Hindlimb muscle (tissue), 1 donor: ENCODE measurements around the gene CEP76. TPM values are rescaled to one million over a fixed set of nuclear protein-coding genes. Genes with fewer than 3 reads are reported as not detected.

ENCODE experiments used
- DNase-seq: peaks from one replicate; pipeline ENCODE4 v3.0.0-alpha.2; 2013
- polyA plus RNA-seq: library from polyadenylated mRNA; unstranded; fragments of 120-200 nt; gene quantifications from one replicate; pipeline ENCODE4 v1.2.1, GENCODE V29; 2013; ENCODE audit not compliant: insufficient read length

The CEP76 gene, protein sequence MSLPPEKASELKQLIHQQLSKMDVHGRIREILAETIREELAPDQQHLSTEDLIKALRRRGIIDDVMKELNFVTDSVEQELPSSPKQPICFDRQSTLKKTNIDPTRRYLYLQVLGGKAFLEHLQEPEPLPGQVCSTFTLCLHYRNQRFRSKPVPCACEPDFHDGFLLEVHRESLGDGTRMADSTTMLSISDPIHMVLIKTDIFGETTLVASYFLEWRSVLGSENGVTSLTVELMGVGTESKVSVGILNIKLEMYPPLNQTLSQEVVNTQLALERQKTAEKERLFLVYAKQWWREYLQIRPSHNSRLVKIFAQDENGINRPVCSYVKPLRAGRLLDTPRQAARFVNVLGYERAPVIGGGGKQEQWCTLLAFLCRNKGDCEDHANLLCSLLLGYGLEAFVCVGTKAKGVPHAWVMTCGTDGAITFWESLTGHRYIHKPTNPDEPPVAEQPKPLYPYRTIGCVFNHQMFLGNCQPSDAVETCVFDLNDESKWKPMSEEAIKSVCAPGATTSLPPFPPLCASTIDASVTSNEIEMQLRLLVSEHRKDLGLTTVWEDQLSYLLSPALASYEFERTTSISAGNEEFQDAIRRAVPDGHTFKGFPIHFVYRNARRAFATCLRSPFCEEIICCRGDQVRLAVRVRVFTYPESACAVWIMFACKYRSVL
- polyA plus RNA-seq, result 7.3 TPM

DNA sequence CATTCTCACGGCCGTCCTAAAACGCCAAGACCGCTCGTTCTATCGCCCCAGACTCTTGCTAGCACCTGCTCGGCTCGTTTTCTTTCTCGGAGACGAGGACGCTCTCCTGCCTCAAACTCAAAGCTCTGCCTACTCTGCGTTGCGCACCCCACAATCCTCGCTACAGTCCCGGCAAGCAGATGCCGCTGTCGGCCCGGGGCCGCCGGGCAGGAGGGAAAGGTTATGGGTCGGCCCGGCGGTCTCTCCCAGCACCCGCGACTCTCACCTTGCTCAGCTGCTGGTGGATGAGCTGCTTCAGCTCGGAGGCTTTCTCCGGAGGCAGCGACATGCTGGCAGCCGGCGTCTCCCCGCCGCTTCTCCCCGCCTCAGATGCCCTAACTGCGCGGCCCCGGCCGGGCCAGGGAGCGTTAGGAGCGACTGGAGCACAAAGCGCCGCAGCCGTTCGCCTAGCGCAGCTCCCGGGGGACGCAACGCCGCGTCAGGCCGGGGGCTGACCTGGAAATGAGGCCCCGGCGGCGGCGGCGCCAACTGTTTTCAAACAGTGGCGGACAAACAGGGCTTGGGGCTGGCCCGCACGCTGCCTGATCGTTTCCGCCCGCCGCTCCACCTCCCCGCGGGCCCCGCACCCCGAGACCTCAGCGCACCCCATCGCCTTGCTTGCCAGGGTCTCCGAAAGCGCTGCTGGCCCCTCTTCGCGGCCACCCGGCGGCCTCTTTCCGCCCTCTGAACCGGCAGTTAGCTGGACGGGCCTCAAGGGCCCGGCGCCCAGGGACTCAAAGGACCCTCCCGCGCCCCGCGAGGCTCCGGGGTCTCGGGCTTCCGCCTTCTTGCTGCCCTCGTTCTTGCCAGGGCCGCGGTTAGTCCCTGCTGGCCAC is at the start of gene CEP76, which contains the start of gene PSMG2:
TSS of gene CEP76 (minus strand) at position 503 of the 875 bp plus-strand sequence. CDS start at position 328, 175 bp downstream.
TSS of gene PSMG2 (plus strand) at position 822 of the 875 bp plus-strand sequence. CDS start 66 bp downstream, outside the sequence.
- DNase-seq, result peak; percentile 93

DNA sequence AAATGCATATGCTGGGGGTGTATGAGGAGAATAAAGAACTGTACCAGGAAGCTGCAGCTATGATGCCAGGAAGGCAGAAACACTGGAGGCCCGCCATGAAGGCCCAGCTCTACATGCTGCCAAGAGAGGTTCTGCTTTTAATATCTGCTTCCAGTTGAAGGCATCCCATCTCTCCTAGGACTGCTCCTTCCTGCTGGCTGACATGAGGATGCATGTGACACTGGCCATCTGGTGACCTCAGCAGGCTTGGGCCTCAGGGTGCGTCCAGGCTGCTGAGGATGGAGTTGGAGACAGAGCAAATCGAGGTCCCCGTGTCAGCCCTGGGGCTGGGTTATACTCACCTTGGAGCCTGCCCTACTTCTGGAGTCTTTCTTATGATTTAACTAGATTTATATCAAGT is 49.4 kb upstream of the CEP76 start:
- DNase-seq, result no peak

DNA sequence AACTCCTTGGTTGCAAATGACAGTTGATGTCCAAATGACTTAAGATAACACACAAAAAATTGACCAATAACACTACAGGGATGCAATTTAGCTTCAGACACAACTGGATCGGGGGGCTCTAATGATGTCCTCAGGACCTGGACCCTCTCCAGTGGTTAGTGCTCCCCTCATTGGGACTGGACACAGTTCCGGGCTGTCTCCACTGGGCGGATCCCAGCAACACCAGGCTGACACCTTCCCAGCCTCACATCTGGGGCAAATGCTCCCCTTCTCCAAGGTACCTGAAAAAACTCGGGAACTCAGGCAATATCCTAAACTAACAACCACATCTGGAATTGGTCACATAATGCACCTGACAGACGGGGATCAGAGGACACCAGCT is 49.0 kb upstream of the CEP76 start:
- DNase-seq, result no peak

DNA sequence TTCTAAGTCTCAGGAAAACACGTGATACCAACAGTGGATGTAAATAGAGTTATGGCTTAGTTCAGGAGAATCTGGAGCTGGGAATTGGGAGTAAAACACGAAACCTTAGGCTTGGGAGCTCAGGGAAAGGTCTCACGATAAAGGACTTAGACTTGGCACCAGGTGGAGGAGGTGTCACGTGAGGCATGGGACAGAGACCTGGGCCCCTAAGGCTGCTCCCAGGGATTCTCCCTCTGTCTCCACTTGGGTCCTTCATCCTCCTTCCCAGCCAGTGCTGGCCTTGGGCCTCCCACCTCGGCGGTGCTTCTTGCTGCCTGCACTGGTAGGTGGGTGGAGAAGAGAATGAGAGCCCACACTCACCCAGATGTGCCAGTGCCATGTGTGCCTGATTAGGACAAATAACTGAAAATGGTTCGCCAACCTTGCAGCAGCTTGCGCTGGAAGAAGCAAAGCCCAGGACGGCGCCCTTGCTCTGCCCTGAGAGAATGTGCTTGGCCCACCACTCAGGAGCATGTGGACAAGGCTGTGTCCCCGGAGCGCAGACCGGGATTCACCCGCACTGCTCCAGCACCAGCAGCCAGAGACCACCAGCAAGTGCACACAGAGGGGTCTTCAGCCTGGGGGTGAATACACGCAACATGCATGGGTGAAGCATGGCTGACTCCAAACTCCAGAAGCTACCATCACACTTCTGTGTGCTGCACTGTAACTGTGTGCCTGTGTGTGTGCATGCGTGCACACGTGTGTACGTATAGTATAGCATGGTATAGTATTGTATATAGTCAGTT is 48.4 kb upstream of the CEP76 start:
- no peak for DNase-seq

DNA sequence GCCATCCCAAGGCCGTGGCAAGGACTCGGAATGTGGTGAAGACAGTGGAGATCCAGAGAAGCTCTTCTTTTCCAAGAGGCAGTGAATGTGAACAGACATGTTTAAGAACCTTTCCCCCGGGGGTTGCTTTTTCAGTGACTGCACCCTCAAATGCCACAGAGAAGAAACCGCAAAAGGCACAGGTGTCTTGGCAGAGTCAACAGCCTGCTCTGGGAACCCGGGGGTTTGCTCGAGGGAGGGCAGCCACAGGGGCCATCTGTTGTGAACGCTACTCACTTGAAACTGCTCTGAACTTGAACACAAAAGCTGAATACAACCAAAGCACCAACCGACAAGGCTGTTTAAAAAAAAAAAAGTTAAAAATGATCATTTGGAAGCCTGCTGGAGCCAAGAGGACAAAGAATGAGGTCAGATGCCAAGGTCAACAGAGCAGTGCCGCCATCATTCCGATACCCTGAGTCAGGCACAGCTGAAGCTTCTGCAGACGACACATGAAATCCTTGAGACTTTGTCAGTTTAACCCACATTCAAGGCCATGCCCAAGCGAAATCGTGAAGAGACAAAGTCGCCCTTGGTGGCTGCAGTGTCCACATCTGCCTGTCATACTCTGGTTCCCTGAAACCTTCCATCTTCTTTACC is 47.7 kb upstream of the CEP76 start:
- DNase-seq, result no peak

DNA sequence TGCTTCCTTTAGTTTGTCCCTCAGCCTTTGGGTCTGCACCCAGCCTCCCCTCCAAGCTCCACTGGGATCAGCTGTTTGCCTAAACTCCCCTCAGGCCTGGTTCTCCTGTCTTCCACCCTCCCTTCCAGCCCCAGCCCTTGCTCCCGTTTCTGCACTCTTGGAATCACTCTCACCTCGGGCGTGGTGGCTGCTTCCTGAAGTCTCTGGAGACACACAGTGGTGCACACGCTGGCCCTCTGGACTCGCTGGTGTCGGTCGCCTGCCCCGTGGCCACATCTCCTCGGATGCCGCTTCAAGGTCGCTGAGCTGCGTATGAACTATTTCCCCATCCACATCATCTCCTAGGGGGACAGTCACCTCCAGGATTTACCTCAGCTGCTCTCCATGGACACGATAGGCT is 46.6 kb upstream of the CEP76 start:
- DNase-seq, result no peak

DNA sequence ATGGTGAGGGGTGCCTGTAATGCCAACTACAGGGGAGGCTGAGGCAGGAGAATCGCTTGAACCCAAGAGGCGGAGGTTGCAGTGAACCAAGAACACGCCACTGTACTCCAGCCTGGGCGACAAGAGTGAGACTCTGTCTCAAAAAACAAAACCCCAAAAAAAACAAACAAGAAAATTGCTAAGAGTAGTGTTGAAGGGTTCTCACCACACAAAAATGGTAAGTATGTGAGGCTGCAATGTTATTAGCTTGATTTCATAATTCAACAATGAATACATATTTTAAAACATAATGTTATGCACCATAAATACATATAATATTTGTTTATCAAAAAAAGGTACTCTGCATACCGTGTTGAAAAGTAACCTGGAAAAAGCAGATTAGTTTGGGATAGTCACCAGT is 46.1 kb upstream of the CEP76 start:
- DNase-seq, result no peak

DNA sequence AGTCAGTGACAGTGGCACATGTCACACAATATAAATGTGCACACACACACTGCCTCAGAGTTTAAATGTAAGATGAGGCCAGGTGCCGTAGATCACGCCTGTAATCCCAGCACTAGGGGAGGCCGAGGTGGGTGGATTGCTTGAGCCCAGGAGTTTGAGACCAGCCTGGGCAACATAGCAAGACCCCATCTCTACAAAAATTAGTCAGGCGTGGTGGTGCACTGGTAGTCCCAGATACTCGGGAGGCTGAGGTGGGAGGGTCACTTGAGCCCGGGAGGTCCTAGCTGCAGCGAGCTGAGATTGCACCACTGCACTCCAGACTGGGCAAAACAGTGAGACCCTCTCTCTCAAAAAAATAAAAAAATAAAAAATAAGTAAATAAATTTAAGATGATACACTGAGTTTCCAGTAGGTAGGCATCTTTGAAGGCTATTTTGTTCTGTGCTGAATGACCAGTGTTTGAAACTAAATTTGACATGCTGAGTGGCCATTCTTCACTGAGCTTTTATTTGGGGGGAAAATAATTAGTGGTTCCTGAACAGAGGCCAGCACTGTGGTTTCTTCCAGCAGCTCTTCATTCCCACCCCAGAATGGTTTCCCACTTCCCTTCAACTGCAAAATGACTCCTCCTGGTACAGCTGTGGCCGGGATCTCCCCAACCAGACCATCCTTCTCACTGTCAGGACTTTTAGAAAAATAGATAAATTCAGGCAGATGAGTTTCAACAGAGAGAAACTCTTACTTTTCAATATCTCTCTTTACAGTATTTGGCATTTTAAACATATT is 45.2 kb upstream of the CEP76 start:
- no peak for DNase-seq

DNA sequence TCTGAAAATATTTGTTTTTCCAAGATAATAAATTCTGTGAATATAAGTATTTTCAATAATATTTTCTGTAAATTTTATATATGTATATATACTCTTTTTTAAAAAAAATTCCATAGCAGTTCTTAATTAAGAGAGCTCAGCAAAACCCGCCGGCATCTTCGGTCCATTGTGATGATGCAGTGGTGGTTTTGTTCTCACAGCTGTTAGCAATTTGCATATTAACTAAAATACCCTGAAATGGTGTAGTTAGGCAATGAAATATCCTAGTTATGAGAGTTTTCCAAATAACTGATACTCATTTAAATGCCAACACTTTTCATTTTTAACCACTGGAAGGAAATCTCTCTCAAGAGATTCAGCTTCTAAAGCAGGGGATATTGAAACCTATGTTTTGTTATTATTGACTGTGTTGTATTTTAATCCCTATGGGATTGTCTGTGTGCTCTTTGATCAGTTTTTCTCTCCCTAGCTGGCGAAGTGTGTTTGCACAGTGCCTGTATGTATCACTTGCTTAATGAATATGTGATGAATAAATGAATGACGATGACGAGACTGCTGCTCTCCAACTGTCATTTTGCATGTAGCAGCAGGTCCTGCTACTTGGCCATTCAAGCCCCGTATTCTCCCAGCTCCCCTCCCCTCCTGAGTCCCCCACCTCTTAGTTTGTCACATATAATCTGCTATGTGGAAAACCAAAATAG is 42.7 kb upstream of the CEP76 start:
- no peak for DNase-seq

DNA sequence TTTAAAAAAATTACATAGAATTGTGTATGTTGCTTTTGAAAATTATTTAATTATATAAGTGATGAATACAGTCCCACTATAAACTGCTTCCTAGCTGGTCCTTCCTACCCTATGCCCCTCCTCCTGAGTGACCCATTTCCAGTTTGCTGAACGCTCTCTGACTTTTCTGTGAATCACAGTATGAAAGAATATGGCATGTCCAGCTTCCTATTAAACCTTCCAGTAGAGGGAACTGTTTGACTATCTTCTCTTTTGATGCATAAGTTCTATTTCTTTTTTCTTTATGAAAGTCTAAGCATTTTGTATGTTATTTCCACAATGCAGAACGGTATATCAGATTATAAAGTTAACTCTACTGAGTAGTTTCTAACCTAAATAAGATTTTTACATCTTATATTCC is 41.6 kb upstream of the CEP76 start:
- DNase-seq, result peak; percentile 18

DNA sequence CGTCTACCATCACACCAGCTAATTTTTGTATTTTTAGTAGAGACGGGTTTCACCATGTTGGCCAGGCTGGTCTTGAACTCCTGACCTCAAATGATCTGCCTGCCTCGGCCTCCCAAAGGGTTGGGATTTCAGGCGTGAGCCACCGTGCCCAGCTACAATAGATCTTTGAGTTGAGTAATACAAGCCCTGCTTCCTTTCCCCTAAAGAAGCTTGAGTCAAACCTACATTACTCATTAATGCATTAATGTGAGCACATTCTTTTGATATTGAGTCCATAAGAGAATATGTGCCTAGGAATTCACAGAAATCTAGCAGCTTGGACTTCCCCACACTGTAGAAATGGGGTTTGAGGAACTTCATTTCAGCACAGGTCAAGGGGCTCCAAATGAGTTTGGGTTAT is 39.9 kb upstream of the CEP76 start:
- no peak for DNase-seq

DNA sequence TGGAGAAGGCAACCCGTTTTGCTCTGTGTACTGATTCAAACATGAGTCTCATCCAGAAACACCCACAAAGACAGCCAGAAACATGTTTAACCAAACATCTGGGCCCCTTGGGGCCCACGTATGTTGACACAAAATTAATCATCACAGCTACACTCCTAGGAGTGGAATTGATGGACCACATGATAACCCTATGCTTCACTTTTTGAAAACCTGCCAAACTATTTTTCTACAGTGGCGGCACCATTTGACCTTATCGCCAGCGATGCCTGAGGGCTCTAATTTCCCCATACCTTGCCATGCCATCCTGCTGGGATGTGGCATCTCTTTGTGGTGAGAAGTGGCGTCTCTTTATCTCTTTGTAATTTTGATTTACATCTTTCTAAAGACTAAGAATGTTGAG is 38.8 kb upstream of the CEP76 start:
- DNase-seq, result no peak

DNA sequence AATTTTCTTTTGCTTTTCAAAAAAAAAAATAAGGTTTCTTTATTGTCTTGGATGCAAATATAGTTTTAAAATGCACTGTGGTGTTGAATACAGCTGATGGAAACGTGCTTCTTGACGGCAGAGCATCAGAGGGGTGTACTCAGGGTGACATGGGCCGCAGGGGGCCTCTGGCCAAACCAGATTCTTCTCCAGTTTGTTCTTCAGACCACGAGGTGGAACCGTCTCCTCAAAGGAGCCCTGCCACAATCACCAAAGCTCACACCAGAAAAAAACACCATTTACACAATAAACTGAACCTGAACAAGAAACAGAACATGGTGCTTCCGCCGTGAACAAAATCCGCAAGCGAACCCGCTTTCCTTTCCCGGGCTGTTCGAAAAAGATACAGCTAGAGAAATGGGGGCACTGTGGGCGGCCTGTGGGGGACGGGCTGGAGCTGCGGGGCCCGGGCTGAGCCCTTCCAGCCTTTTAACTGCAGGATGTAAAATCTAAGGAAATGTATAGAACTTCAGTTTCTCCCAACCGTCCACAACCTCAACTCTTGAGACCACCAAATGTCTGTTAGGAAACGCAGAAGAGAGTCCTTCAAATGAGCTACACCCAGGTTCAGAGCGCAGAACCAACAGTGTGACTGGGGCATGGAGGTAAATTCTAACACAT is 34.9 kb upstream of the CEP76 start:
- DNase-seq, result no peak

DNA sequence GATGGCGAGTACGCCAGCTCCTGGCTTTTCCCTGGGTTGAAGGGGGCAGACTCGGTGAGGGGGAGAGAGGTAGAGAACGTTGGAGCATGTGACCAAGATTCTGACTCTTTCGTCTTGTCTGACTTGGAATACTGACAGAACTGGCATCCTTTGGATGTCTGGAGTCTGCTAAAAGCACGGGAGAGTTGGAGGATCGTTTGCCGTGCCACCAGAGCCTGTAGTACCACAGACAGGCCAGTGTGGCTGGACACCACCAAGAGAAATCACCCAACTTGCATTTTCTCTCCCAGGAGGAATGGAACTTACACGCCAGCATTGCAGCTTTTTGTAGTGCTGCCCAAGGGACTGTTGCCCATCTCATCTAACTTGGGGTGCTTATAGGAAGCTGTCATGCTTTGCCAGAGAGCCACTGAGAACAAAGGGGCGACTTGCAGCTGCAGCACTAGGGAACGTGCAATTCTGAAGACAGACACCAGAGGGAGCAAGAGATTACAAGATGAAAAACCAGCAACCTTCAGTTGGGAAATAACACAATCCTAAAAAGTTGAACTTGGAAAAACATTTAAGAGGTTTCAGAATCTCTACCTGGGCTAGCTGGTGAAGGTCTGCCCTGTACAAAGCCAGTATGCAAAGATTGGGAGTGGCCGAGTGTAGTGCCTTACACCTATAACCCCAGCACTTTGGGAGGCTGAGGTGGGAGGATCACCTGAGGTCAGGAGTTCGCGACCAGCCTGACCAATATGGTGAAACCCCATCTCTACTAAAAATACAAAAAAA is 24.4 kb upstream of the CEP76 start:
- peak; percentile 58 for DNase-seq

DNA sequence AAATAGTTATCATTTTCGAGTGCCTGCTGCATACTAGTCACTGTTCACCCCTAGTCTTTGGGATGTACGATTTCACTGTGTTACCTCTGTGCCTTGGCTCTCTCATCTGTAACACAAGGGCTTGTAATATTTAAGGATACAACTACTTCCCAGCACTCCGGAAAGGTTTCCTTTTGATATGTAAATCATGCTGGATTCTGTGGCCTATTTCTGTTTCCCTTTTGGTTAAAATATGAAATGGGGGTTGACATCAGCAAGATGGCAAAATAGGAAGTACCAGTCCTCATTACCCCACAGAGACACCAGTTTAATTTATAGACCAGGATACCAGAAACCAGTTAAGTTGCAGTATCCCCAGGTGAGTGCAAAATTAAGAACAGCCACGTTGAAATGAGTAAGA is 23.8 kb upstream of the CEP76 start:
- no peak for DNase-seq

DNA sequence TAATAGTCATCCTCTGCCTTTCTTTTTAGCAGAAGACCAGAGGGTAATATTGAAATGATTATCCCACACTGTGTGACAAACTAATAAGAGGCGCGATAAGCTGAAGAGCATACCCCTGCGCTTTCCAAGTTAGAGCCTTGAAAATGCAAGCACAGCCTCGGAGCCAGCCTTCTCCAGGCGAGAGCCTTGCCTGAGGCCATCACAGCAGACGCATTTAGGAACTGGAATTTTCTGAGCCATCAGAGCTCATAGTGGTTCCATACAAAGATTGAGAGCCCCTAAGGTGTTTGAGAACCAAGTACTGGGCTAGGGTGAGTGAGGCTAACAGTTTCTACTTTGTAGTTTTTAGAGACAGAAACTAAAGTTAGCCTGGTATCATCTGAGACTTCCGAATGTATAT is 20.2 kb upstream of the CEP76 start:
- no peak for DNase-seq

DNA sequence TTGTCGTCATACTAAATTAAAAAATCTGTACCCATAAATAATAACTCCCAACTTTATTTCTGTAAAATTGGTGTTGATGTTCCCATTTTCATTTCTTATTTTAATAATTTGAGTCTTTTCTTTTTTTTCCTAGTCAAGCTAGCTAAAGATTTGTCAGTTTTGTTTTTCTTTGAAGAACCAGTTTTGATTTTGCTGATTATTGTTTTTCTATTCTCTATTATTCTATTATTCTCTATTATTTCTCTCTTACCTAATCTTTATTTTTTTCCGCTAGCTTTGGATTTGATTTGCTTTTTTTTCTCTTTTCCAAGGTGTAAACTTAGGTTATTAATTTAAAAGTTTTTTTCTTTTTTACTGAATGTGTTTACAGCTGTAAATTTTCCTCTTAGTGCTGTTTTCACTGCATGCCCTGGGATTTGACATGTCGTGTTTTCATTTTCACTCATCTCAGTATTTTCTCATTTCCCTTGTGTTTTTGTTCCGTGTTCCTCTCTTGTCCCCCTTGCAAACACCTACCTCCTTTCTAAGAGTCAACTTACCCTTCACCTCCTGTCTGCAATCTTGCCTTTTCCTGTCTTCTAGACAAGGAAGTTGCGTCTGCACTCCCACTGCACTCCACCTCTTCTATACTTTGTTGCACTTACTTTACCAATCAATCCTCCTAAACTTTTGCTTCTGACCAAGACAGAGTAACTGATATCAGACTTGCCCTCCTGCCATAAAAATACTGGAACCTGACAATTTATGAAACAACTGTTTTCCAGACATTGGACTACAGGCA is 19.2 kb upstream of the CEP76 start:
- DNase-seq, result no peak

DNA sequence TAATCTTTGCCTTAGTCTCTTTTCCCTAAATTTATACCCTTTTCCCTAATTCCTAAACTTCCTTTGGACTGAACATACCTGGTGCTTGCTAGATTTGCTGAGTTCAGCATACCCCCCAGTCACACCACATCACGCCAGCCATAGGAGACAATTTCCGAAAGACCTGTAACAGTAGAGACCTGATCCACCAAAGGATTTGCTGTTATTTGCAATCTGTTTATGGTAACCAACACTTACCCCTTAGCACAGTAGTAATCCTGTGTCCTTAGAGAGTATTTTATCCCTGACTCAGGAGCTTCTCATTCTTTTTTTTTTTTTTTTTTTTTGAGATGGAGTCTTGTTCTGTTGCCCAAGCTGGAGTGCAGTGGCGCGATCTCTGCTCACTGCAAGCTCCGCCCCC is 8.9 kb upstream of the CEP76 start:
- DNase-seq, result no peak
